Breast epithelium (tissue), 3 donors: ENCODE results near the gene ZNF878.

Experiments
- CTCF ChIP-seq, 3 donors: fragments of 450-650 bp; IDR thresholded peaks; one replicate each; pipeline ENCODE4 v1.5.1; 2016 to 2017; ENCODE audit warnings: antibody characterized with exemption in 3 of 3, mild to moderate bottlenecking in 3 of 3, moderate library complexity in 3 of 3
- POLR2A ChIP-seq: fragments of 450-650 bp; IDR thresholded peaks from one replicate; pipeline ENCODE4 v1.6.1; 2016; ENCODE audit warnings: antibody characterized with exemption, mild to moderate bottlenecking, moderate library complexity
- POLR2AphosphoS5 ChIP-seq, 3 donors: sonication (generic); formaldehyde crosslinking; IDR thresholded peaks; one replicate each; pipeline ENCODE4 v1.6.1; 2017; ENCODE audit warnings: antibody characterized with exemption in 3 of 3

GRCh38 chr19:12052497-12053169, at the start of gene ZNF878:
- TF ChIP-seq CTCF (IDR thresholded peaks at IDR 0.05) = peak in 1 of 3 donors; percentile 11
- peak; percentile 54 for TF ChIP-seq POLR2A
- peak in 2 of 3 donors; percentile 26 to 74 for TF ChIP-seq POLR2AphosphoS5 (IDR thresholded peaks at IDR 0.05)
